A549 treated with ZK216348 at 1 μM for 4 hours (cell line): ENCODE measurements around the gene BARX2. TPM values are rescaled to one million over a fixed set of nuclear protein-coding genes. Genes with fewer than 3 reads are reported as not detected.

Experiments used
- total RNA-seq: library from RNA; stranded (reverse); fragments of 200-300 nt; extraction: Qiagen RNA extraction; gene quantifications from 5 replicates; pipeline ENCODE4 v1.2.3, GENCODE V29; 2022; ENCODE audit warnings: low read depth

The BARX2 gene, protein sequence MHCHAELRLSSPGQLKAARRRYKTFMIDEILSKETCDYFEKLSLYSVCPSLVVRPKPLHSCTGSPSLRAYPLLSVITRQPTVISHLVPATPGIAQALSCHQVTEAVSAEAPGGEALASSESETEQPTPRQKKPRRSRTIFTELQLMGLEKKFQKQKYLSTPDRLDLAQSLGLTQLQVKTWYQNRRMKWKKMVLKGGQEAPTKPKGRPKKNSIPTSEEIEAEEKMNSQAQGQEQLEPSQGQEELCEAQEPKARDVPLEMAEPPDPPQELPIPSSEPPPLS
- total RNA-seq = not detected in 5 replicates

DNA sequence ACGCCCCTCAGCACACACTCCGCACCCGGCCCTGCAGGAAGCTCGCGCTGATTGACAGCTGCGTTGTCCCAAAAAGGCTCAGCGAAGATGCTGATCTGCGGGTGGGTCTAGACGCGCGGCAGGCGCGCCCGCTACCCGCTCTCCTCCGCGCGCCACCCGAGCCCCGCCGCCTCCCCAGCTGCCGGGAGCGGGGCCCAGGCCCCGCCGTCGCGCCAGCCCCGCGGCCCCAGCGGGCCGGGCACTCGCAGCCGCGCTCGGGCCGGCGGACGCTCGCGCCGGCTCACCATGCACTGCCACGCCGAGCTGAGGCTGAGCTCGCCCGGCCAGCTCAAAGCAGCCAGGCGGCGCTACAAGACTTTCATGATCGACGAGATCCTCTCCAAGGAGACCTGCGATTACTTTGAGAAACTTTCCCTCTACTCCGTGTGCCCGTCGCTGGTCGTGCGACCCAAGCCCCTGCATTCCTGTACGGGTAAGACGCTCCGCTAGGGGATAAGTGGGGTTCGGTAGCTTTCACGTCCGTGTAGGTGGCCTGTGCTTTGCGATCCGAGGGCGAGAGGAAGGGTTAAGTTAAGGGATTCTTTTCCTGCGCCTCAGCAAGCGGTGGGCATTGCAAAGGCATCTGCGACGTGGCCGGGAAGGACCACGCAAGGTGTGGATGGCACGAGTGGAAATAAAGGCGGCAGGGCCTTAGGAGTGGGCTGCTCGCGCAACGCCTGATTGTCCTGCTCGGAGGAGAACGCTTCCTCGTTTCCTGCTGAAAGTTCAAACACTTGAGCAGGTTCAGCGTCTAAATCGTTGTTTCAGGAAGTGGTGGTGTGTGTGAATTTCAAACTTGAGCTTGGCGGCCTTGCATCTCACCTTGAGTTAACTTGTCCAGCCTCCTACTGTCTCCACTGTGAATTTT is at the start of gene BARX2:
Gene BARX2, plus strand, starts transcription at position 98 of the 907 bp plus-strand sequence. Its CDS starts 188 bp downstream, at position 286.

Other genes with a start within 250 kb of the BARX2 start
- gene ARHGAP32, start 183.5 kb upstream of the BARX2 start, total RNA-seq = 2.9 to 6.8 TPM (median 4.5 TPM) in 5 replicates